Fibroblast of lung (primary cell): Measurements from ENCODE around the gene TTC38.

Experiments used
- CTCF ChIP-seq, 2 donors: IDR thresholded peaks in 1 of 2; conservative IDR thresholded peaks in 1 of 2; 1 replicate in 1 of 2; 2 replicates in 1 of 2; pipeline ENCODE4 v1.5.1; 2011 to 2012; ENCODE audit warnings: low read length in 2 of 2, control low read depth in 1 of 2, inconsistent platforms in 1 of 2, low read depth in 1 of 2, mild to moderate bottlenecking in 1 of 2
- EZH2 ChIP-seq: IDR thresholded peaks from 2 replicates; pipeline ENCODE4 v1.5.1; 2012; ENCODE audit warnings: low read length, control low read depth, mild to moderate bottlenecking; ENCODE audit errors: missing control alignments

- no peak for TF ChIP-seq CTCF (conservative IDR thresholded peaks at IDR 0.05 in 1 of 2, IDR thresholded peaks at IDR 0.05 in 1 of 2; ENCODE audit: low read depth in 1 of 2, low read length in 2 of 2)
- no peak for TF ChIP-seq EZH2
Observed at GRCh38 chr22:46233231-46233630, 34.6 kb upstream of the TTC38 start.
